Body of pancreas (tissue), 4 donors: Measurements from ENCODE around the gene SH3TC1.

Source experiments
- CTCF ChIP-seq, 7 experiments: fragments of 450-650 bp in 4 of 7; fragments of 200-600 bp in 3 of 7; sonication (generic) in 3 of 7; IDR thresholded peaks; one replicate each; pipeline ENCODE4 v1.5.1; 2016 to 2019; ENCODE audit warnings: antibody characterized with exemption in 7 of 7
- POLR2A ChIP-seq, 3 donors: fragments of 450-650 bp; IDR thresholded peaks; one replicate each; pipeline ENCODE4 v1.6.1; 2016; ENCODE audit warnings: antibody characterized with exemption in 3 of 3, mild to moderate bottlenecking in 2 of 3

DNA sequence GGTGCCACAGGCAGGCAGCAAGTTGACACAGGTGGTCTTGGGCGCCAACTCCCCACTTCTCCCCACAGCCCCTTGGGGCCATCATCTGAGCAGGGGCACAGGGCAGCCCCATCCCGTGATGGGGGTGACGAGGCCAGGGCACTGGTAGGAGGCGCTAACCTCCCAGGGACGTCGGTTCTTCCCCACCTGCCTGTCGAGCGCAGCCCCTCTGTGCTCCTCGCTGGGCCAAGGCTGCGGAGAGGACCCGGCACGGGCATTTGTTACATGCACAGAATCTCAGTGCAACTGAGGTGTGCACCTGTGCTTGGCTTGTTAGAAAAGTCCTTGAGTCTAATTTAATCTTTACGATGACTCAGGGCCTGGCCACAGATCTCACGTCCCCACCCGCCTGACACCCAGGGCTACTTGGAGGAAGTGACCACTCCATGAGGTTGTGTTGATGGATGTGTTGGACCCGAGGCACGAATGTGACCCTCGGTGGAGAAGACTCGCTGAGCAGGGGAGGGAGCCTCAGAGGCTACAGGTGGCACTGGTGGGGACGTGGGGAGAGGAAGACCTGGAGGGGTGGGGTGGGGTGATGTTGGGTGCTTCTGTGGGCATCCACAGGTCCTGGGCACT is 3.1 kb upstream of the SH3TC1 start:
- TF ChIP-seq CTCF (IDR thresholded peaks at IDR 0.05) (no peak), POLR2A (IDR thresholded peaks at IDR 0.05) (no peak)
